NCI-H2081 (cell line): ENCODE results near the gene CSF1.
"Not testable (repeated sequence)": the region's sequence is repeated elsewhere in the genome, so short reads cannot be mapped to it uniquely, and the experiment has no call there.

Experiments
- DNase-seq, 2 experiments: peaks; one replicate each; lab custom pipeline; 2025; lab: John Stamatoyannopoulos, UW

The CSF1 gene, protein sequence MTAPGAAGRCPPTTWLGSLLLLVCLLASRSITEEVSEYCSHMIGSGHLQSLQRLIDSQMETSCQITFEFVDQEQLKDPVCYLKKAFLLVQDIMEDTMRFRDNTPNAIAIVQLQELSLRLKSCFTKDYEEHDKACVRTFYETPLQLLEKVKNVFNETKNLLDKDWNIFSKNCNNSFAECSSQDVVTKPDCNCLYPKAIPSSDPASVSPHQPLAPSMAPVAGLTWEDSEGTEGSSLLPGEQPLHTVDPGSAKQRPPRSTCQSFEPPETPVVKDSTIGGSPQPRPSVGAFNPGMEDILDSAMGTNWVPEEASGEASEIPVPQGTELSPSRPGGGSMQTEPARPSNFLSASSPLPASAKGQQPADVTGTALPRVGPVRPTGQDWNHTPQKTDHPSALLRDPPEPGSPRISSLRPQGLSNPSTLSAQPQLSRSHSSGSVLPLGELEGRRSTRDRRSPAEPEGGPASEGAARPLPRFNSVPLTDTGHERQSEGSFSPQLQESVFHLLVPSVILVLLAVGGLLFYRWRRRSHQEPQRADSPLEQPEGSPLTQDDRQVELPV

GRCh38 chr1:109910123-109910962 is at the start of gene CSF1:
Gene CSF1, plus strand, starts transcription at chr1:109910849. Its CDS starts 175 bp downstream, at chr1:109911024.
- no peak for DNase-seq

- DNase-seq: not testable (repeated sequence)
These were observed 49.0 kb upstream of the CSF1 start for GRCh38 chr1:109861616-109862015.

DNA sequence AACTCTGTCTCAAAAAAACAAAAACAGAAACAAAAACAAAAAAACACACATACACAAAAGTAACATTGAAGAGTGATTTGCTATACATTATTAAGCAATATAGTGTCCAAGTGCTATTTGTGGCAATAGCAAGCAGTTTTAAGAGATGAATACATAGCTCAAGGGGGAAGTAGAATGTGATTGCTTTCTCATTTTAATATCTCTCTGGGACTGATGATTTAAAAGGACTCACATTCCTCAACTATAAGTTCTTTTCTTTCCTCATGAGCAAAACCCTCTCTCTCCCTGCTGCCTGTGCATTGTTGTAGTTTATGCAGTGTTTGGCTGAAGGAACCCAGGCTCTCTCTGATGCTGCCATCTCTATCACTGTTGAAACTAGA is 47.0 kb upstream of the CSF1 start:
- no peak for DNase-seq

DNA sequence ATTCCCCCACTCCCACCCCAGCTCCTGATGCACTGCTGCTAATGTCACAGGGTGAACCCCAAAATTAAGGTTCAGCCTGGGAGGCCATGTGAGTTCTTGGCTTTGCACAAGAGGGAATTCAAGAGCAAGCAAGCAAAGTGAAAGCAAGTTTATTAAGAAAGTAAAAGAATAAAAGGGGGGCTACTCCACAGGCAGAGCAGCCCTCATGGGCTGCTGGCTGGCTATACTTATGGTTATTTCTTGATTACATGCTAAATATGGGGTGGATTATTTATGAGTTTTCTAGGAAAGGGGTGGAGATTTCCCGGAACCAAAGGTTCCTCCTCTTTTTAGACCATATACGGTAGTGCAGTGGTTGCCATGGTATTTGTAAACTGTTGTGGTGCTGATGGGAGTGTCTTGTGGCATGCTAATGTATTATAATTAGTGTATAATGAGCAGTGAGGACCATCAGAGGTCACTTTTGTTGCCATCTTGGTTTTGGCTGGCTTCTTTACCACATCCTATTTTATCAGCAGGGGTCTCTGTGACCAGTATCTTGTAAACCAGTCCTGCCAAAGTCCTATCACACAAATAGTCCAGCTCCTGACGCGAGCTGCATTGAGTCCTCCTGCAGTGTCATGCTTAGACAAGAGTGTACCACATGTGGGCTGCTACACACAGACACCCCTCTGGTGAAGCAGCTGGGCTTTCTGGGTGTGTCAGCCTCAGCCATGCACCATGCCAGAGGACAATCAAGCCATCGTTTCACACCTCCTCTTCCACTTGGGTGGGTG is 46.4 kb upstream of the CSF1 start:
- no peak for DNase-seq

DNA sequence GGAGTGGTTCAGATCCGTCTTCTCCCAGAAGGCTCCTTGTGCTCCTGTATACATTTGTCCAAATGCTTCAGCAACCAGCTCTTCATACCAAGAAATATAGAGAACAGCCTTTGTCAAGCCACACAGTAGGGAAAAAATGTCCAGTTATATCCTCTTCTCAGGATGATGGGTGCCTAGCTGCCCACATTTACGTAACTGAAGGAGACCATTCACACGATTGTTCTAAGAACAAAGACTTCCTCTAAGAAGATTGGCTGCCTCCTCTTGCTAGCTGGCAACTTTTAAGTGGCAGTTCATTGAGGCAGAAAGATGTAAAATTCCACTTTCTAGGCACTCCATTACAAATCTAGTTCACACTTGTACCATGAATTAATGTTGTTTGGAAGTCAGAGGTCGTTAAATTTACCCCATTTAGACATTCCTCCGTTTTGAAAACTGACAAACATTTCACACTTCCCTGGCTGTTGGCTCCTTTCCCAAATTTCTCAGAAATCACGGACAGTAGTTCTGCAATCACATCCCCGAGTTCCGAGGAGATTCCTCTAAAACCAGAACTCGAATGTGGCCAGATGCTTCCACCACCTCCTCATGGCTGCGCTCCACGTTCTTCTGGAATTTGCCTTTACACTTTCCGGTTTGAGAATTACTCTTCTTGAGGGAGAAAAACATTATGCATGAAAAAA is 45.6 kb upstream of the CSF1 start:
- no peak for DNase-seq

- no peak for DNase-seq
These were observed 44.6 kb upstream of the CSF1 start for GRCh38 chr1:109866071-109866470.

DNA sequence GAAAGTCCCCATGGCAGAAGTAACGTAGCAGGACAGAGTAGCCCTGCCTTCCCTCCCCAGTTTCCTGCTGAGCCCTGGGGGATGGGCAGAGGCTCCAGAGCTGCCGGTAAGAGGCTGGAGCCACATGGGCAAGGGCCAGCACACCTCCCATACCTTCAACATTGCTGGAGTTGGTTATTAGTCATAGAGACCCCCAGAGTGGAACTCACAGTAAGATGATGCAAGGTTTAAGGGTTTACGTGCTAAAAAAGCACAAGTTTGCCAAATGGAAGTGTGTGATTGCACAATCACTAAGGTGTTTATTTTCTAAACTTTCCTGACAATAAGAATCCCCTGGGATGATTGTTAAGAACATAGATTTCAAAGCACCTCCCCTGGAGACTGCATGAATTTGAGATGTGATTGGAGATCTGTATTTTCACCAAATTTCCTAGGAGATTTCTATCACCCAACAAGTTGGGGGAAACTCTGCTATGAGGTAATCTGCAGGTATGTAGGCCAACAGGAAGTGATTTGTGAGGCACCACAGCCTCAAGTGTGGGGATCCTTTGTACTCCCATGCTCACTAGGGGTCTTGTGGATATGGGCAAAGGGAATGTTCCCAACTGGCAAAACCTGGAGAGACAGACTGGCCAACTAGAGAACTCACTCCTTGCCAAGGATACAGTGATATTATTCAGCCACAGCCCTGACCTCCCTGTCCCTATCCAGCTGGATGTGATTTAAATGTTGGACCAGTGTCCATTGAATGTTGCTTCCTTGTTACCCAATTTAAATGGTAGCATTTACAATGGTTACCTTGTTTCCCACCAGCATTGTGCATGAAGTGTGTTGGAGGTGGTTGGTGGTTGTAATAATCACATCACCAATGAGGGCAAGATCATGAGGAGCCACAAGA is 37.1 kb upstream of the CSF1 start:
- no peak for DNase-seq

DNA sequence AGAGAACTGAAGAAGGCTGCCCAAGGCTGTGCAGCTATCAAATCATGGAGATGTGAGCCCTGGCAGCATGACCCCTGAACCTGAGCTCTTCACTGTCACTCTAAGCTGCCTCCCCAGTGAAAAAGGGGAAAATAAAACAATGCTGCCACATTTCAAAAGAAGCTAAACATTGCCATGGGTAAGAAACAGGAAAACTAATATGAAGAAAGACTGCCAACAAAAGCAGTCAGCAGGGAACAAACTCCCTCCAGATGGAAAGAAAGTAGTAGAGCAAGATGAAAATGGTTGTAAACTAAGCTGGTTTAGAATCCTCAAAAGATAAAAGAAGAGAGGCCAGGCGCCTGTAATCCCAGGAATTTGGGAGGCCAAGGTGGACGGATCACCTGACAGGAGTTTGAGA is 36.2 kb upstream of the CSF1 start:
- DNase-seq: no peak

DNA sequence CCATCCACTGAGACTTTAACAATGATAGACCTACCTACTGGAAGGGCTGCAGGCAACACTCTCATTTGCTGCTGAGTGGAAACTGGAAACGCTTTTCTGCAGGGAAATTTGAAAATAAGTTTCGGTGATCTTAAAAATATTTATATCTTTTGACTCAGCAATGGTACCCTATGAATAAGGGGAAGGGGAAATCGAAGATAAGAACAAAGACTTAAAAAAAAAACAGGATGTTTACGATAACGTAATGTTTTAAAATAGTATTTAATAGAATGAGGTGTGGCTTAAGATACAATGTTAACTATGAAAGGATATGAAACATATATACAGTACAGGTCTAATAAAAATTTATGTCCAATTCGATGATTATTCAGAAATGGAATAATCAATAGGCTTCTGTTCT is 34.8 kb upstream of the CSF1 start:
- DNase-seq: no peak

- DNase-seq: no peak
These were observed 33.9 kb upstream of the CSF1 start for GRCh38 chr1:109876617-109877316.

DNA sequence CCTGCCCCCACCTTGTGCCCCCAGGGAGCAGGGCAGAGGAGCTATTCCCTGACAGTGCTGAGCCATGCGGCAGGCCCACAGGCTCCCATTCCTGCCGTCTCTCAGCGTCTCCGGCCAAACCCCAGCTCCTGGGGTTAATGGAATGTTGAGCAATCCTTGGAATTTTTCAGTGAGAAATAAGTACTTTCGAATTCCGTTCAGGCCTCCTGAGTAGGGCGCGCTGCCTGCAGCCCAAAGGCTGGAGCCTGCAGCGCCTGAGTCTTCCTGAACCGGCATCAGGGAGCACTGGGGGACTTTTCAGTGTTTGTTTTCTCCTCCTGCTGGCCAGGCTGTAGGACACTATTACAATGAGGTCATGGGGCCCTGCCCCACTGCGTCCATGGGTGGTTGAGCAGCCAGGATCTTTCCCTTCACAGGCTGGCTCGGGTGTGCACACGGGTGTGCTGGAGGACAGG is 33.3 kb upstream of the CSF1 start:
- DNase-seq: no peak

DNA sequence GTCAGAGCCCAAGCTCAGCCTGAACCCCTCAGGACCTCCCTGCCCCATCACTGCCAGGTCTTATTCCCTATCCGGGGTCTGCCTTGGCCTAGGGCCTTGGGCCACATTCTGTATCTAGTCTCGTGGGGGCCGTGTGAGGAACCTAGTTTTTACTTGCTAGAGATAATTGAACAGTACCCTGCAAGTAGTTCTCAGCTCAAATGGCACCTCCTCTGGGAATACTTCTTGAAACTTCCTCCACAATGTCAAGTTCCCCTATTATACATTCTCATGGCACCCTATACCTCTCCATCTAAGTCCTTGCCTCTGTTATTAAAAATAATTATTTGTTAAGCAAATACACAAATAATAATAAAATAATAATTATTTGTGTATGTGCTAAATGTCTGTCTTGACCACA is 32.9 kb upstream of the CSF1 start:
- DNase-seq: no peak

GRCh38 chr1:109878531-109879104 is 32.0 kb upstream of the CSF1 start:
- no peak for DNase-seq

DNA sequence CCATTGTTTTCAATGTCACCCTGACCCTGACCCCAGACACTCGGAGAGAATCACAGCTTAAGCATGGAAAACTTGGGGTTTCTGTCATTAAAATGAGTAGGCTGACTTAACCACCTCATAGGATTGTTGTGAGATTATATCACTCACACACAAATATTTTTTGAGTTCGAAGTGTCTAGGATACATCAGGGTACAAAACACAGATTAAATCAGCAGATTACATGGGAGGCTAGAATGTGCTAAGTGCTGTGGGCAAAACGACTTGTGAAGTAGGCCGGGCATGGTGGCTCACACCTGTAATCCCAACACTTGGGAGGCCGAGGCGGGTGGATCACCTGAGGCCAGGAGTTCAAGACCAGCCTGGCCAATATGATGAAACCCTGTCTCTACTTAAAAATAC is 31.3 kb upstream of the CSF1 start:
- not testable (repeated sequence) for DNase-seq

DNA sequence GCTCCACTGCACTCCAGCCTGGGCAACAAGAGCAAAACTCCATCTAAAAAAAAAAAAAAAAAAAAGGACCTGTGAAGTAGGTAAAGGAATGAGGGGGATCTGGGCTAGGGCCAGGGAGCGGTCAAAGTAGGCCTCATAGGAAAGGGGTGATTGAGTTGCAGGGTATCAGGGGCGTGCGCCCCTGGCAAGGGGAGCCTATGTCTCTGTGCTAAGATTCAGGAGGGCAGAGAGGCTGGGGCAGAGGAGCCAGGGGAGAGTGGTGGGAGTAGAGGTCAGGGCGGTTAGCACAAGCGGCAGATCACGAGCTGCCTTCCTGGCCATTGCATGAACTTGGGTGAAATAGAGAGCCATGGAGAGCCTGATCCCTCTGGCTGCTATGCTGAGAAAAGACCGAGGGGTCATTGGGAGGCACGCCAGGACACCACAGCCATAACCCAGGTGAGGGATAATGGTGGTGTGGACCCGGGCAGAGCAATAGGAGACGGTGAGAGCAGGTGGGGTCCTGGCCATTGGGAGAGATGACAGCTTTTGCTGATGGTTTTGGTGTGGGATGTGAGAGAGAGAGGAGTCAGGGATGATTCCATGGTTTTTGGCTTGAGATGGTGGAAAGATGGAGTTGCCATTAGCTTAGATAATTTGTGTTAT is 30.6 kb upstream of the CSF1 start:
- DNase-seq: no peak

- no peak for DNase-seq
These were observed 29.4 kb upstream of the CSF1 start for GRCh38 chr1:109880971-109881894.

GRCh38 chr1:109881906-109882287 is 28.8 kb upstream of the CSF1 start:
- DNase-seq: no peak
